ENCODE data around the gene ANKRD13B. TPM values are rescaled to one million over a fixed set of nuclear protein-coding genes. Genes with fewer than 3 reads are reported as not detected.

ANKRD13B gene
- total RNA-seq, 4 donors from 2014 or later = 4.2 to 14.9 (median 8.3) TPM

DNA sequence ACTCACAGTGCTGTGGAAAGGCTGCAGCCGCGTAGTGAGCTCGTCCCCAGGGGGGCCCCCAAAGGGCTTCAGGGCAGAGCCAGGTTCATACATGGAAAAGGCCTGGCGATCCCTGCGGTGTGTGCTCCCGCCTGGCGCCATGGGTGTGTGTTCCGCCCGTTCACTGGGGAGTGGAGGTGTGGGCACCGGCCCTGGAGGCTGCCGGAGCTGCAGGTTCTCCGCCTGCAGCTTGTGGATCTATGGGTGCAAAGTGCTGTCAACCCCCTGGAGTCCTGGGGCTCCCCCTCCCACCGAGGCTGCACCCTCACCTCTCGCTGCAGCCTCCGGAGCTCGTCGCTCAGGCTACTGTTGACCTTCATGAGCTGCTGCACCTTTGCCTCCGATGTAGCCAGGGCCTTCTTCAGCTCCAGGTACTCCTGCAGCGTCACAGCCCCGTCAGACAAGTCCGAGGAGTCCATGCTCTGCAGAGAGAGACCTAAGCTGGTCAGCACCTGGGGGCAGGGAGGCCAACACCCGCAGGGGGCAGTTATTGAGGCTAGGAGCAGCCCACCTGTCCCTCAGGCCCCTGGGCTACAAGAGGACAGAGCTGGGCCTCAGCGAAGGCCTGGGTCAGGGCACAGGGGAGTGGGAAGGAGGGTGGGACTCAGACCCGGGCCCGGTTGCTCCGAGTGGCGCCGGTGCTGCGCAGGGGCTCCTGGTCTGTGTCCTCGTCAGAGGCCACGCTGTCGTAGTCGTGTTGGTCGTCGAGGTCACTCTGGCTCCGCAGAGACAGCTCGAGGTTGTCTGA is 16.5 kb upstream of the ANKRD13B start:
- H3K9me3 ChIP-seq = no peaks in the 10 kb centered on the region
- peaks cover 0 to 35% (median 11%) of the 10 kb centered on the region in 4 donors for H3K4me1 ChIP-seq
- DNase-seq = no peak
- no peak overlapping the region for H3K27ac ChIP-seq
- no peaks in the 10 kb centered on the region for H3K27me3 ChIP-seq
- TF ChIP-seq POLR2A (IDR thresholded peaks at IDR 0.05) = no peak
- TF ChIP-seq CTCF (IDR thresholded peaks at IDR 0.05) = no peak
- H3K36me3 ChIP-seq = peaks cover 0 to 59% (median 0%) of the 10 kb centered on the region in 3 donors
- no peak overlapping the region for H3K4me3 ChIP-seq

DNA sequence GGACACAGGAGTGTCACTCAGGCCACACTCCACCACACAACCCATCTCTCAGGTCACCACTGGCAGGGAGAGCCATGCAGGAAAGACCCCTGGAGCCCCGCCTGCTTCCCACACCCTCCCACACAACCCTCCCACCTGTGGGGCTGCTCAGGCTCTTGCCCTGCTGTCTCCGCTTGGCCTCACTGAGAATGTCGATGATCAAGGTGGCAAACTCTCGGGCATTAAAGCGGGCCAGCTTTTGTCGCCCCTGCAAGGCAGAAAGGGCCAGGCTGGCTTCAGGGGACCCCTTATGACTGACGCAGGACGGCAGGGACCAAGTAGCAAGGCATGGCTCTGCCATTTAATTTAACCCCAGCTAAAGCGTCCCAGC is 15.9 kb upstream of the ANKRD13B start:
- no peak for TF ChIP-seq CTCF (IDR thresholded peaks at IDR 0.05)
- TF ChIP-seq POLR2A (IDR thresholded peaks at IDR 0.05) = no peak
- Histone ChIP-seq H3K36me3 (peaks cover 0 to 65% (median 0%) of the 10 kb centered on the region in 3 donors), H3K27me3 (no peaks in the 10 kb centered on the region), H3K4me3 (no peak overlapping the region), H3K27ac (no peak overlapping the region), H3K4me1 (peaks cover 0 to 35% (median 11%) of the 10 kb centered on the region in 4 donors), H3K9me3 (no peaks in the 10 kb centered on the region)
- DNase-seq = no peak

DNA sequence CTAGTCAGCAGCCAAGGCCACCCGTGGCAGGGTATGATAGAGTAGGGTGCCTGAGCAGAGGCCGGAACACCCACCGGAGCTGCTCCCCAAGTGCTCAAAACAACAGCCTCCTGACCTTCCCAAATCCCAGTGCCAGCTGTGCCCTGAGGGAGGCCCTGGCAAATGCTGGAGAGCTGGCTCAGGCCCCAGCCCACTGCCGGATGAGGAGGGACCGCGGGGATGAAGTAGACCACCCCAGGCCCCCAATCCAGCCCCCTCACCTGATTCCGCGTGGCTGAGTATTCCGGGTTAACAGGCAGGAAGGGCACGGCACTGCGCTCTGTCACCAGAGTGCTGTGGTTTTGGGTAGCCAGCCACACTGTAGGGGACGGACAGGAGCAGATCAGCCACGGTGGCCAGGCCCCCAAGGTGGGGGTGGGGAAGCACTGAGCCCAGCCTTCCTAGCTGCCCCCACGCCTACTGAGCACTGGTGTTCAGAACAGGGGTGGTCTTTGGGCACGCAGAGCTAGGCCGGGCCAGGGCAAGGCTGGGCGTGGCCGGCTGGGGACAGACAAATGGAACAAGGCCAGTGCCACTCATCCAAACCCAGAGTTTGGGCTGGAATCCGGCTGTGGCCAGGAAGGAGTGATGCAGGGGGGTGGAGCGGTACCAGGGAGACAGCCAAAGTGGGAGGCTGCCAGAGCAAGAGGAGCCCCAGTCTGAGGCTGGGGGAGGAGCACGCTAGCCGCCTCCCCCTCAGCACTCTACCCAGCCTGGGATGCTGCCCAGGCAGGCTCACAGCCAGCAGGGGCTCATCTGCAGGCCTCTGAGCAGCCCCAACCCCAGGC is 15.3 kb upstream of the ANKRD13B start:
- no peak for TF ChIP-seq POLR2A (IDR thresholded peaks at IDR 0.05)
- no peak for TF ChIP-seq CTCF (IDR thresholded peaks at IDR 0.05)
- no peak overlapping the region for H3K27ac ChIP-seq
- H3K4me3 ChIP-seq = no peak overlapping the region
- H3K36me3 ChIP-seq = peaks cover 0 to 70% (median 0%) of the 10 kb centered on the region in 3 donors
- DNase-seq = no peak
- H3K4me1 ChIP-seq = peaks cover 0 to 29% (median 11%) of the 10 kb centered on the region in 4 donors
- H3K9me3 ChIP-seq = no peaks in the 10 kb centered on the region
- no peaks in the 10 kb centered on the region for H3K27me3 ChIP-seq

- no peaks in the 10 kb centered on the region for H3K9me3 ChIP-seq
- no peak for DNase-seq
- peaks cover 0 to 17% (median 7%) of the 10 kb centered on the region in 4 donors for H3K4me1 ChIP-seq
- H3K36me3 ChIP-seq = peaks cover 0 to 70% (median 0%) of the 10 kb centered on the region in 3 donors
- no peak for TF ChIP-seq POLR2A (IDR thresholded peaks at IDR 0.05)
- no peak for TF ChIP-seq CTCF (IDR thresholded peaks at IDR 0.05)
- no peak overlapping the region for H3K27ac ChIP-seq
- H3K4me3 ChIP-seq = no peak overlapping the region
- H3K27me3 ChIP-seq = no peaks in the 10 kb centered on the region
These were observed 14.1 kb upstream of the ANKRD13B start for GRCh38 chr17:29578626-29579485.

Data from Peyer's patch (tissue), 4 donors.